OCI-LY1 (cell line): ENCODE data around the gene RNASEH1.

Experiments
- H2AFZ ChIP-seq: fragments of 200-600 bp; sonication (generic), shearing (Covaris generic); 2 replicates; pipeline ENCODE4 v1.6.0; 2014; ENCODE audit warnings: antibody characterized with exemption, mild to moderate bottlenecking, low read length
- H3F3A ChIP-seq: fragments of 200-600 bp; sonication (generic), shearing (Covaris generic); 2 replicates; pipeline ENCODE4 v1.6.0; 2014; ENCODE audit warnings: mild to moderate bottlenecking, antibody characterized with exemption, low read length, moderate library complexity; ENCODE audit not compliant: insufficient read depth
- H3K27ac ChIP-seq: fragments of 200-600 bp; sonication (generic); 2 replicates; pipeline ENCODE4 v1.5.1; 2014; ENCODE audit warnings: low read length, mixed run types, mild to moderate bottlenecking, low read depth; ENCODE audit not compliant: poor library complexity, severe bottlenecking
- H3K27me3 ChIP-seq: fragments of 200-600 bp; sonication (generic); 2 replicates; pipeline ENCODE4 v1.6.0; 2014; ENCODE audit warnings: antibody characterized with exemption, mild to moderate bottlenecking, low read length, moderate library complexity; ENCODE audit not compliant: insufficient read depth
- H3K36me3 ChIP-seq: fragments of 200-600 bp; sonication (generic); 2 replicates; pipeline ENCODE4 v1.6.1; 2014; ENCODE audit warnings: mild to moderate bottlenecking, antibody characterized with exemption, low read length, moderate library complexity, mixed read lengths; ENCODE audit not compliant: insufficient read depth
- H3K4me1 ChIP-seq: fragments of 200-600 bp; sonication (generic); 2 replicates; pipeline ENCODE4 v1.5.1; 2014; ENCODE audit warnings: mild to moderate bottlenecking, low read length, moderate library complexity; ENCODE audit not compliant: insufficient read depth, severe bottlenecking
- H3K4me2 ChIP-seq: fragments of 200-600 bp; sonication (generic), shearing (Covaris generic); 2 replicates; pipeline ENCODE4 v1.6.1; 2014; ENCODE audit warnings: low read length
- H3K4me3 ChIP-seq: fragments of 200-600 bp; sonication (generic); 2 replicates; pipeline ENCODE4 v1.5.1; 2014; ENCODE audit warnings: low read length, low read depth, mild to moderate bottlenecking, mixed read lengths; ENCODE audit not compliant: poor library complexity, severe bottlenecking
- H3K79me2 ChIP-seq: fragments of 200-600 bp; shearing (Covaris generic); 2 replicates; pipeline ENCODE4 v1.6.1; 2016; ENCODE audit warnings: mixed run types, low read length, mixed read lengths; ENCODE audit not compliant: insufficient read depth
- H3K9ac ChIP-seq: fragments of 200-600 bp; sonication (generic), shearing (Covaris generic); 2 replicates; pipeline ENCODE4 v1.6.1; 2014; ENCODE audit warnings: mild to moderate bottlenecking, low read length, mixed read lengths
- H3K9me2 ChIP-seq: fragments of 200-600 bp; sonication (generic), shearing (Covaris generic); 2 replicates; pipeline ENCODE4 v1.6.1; 2014; ENCODE audit warnings: low read depth, mild to moderate bottlenecking, low read length, mixed read lengths
- H3K9me3 ChIP-seq: fragments of 200-600 bp; shearing (Covaris generic); 2 replicates; pipeline ENCODE4 v1.6.1; 2014; ENCODE audit warnings: low read length, mixed read lengths
- H4K20me1 ChIP-seq: fragments of 200-600 bp; sonication (generic), shearing (Covaris generic); 2 replicates; pipeline ENCODE4 v1.6.0; 2016; ENCODE audit warnings: mild to moderate bottlenecking, low read length; ENCODE audit not compliant: insufficient read depth
- EZH2 ChIP-seq: fragments of 200-600 bp; sonication (generic), shearing (Covaris generic); IDR thresholded peaks from 2 replicates; pipeline ENCODE4 v1.8.0; 2017; ENCODE audit warnings: borderline replicate concordance, mixed run types, mild to moderate bottlenecking, antibody characterized with exemption, low read length, moderate library complexity, mixed read lengths
- TF ChIP-seq, protein P1 (sequence below): fragments of 200-600 bp; sonication (generic), shearing (Covaris generic); IDR thresholded peaks from 2 replicates; pipeline ENCODE4 v1.5.1; 2017; ENCODE audit warnings: mild to moderate bottlenecking, antibody characterized with exemption, low read length, moderate library complexity, mixed read lengths

Gene RNASEH1

DNA sequence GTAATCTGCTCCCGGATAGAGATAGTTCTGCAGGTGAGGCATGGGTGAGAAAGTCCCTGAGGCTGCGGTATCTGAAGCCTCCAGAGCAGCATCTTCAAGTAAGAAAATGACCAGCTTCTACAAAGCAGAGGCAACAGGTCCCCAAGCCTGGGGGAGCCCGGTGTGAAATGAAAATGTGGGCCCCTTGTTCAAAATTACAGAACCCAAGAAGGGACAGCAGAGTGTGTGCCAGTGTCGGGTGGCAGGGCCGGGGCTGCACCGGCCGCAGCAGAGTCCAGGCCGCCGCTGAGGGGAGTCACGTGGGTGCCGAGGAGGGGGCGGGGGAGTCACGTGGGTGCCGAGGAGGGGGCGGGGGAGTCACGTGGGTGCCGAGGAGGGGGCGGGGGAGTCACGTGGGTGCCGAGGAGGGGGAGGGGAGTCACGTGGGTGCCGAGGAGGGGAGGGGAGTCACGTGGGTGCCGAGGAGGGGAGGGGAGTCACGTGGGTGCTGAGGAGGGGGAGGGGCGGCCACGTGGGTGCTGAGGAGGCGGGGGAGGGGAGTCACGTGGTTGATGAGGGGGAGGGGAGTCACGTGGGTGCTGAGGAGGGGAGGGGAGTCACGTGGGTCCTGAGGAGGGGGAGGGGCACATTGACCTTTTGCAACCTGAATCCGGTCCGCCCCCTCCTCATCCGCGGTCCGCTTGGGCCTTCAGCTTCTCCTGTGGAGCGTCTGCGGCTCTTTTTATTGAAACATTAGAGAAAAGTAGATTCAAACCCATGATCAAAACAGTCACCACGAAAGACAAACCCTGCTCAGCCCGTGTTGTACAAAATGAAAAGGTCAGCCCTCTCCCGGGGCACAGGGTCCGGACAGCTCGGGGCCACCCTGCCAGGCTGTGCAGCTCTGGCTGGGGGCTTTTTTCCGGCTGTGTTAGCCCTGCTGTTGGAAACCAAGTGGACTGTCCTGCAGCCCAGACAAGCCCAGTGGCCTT is 47.1 kb upstream of the RNASEH1 start:
- Histone ChIP-seq H3K9me2 (no peaks in the 10 kb centered on the region), H3K9me3 (no peaks in the 10 kb centered on the region), H3K9ac (peak overlapping the region; percentile 47; the same call in 1 of the 2 replicates), H3K4me3 (peak overlapping the region; percentile 37), H3K27ac (peak overlapping the region; percentile 80), H3K4me2 (peak overlapping the region; percentile 63; the same call in 1 of the 2 replicates), H3K79me2 (no peaks in the 10 kb centered on the region), H3K27me3 (0 out of 2 replicates have a peak, but pooled peaks cover 8% of the 10 kb centered on the region), H3F3A (no peaks in the 10 kb centered on the region; the same call in 1 of the 2 replicates), H4K20me1 (no peaks in the 10 kb centered on the region), H2AFZ (peak overlapping the region; percentile 88; the same call in 1 of the 2 replicates), H3K36me3 (no peaks in the 10 kb centered on the region), H3K4me1 (peaks cover 49% of the 10 kb centered on the region)
- TF ChIP-seq EZH2 = no peak
- TF ChIP-seq, protein P1, sequence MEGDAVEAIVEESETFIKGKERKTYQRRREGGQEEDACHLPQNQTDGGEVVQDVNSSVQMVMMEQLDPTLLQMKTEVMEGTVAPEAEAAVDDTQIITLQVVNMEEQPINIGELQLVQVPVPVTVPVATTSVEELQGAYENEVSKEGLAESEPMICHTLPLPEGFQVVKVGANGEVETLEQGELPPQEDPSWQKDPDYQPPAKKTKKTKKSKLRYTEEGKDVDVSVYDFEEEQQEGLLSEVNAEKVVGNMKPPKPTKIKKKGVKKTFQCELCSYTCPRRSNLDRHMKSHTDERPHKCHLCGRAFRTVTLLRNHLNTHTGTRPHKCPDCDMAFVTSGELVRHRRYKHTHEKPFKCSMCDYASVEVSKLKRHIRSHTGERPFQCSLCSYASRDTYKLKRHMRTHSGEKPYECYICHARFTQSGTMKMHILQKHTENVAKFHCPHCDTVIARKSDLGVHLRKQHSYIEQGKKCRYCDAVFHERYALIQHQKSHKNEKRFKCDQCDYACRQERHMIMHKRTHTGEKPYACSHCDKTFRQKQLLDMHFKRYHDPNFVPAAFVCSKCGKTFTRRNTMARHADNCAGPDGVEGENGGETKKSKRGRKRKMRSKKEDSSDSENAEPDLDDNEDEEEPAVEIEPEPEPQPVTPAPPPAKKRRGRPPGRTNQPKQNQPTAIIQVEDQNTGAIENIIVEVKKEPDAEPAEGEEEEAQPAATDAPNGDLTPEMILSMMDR = no peak

GRCh38 chr2:3604207-3604877 is 46.2 kb upstream of the RNASEH1 start:
- H3K9me2 ChIP-seq = no peaks in the 10 kb centered on the region
- H3K9me3 ChIP-seq = no peaks in the 10 kb centered on the region
- H3K4me1 ChIP-seq = peaks cover 49% of the 10 kb centered on the region
- no peaks in the 10 kb centered on the region for H4K20me1 ChIP-seq
- peak overlapping the region; percentile 28; the same call in 1 of the 2 replicates for H2AFZ ChIP-seq
- no peaks in the 10 kb centered on the region for H3K79me2 ChIP-seq
- no peak overlapping the region for H3K4me2 ChIP-seq
- H3K36me3 ChIP-seq = no peaks in the 10 kb centered on the region
- no peak overlapping the region for H3K27ac ChIP-seq
- TF ChIP-seq, protein P1 = no peak
- no peak for TF ChIP-seq EZH2
- H3K4me3 ChIP-seq = no peak overlapping the region
- no peaks in the 10 kb centered on the region for H3F3A ChIP-seq
- 0 out of 2 replicates have a peak, but pooled peaks cover 8% of the 10 kb centered on the region for H3K27me3 ChIP-seq
- peak overlapping the region; percentile 47; the same call in 1 of the 2 replicates for H3K9ac ChIP-seq

GRCh38 chr2:3603536-3604206 is 45.5 kb upstream of the RNASEH1 start:
- no peak for TF ChIP-seq EZH2
- TF ChIP-seq, protein P1 = no peak
- no peak overlapping the region for H3K27ac ChIP-seq
- no peaks in the 10 kb centered on the region for H3K9me2 ChIP-seq
- no peak overlapping the region for H3K4me2 ChIP-seq
- H2AFZ ChIP-seq = no peak overlapping the region
- no peaks in the 10 kb centered on the region for H3F3A ChIP-seq
- no peaks in the 10 kb centered on the region for H3K36me3 ChIP-seq
- no peaks in the 10 kb centered on the region for H3K9me3 ChIP-seq
- H3K9ac ChIP-seq = no peak overlapping the region
- H3K79me2 ChIP-seq = no peaks in the 10 kb centered on the region
- H4K20me1 ChIP-seq = no peaks in the 10 kb centered on the region
- H3K4me1 ChIP-seq = peaks cover 42% of the 10 kb centered on the region
- peaks cover 11% of the 10 kb centered on the region; the same call in 1 of the 2 replicates for H3K27me3 ChIP-seq
- no peak overlapping the region for H3K4me3 ChIP-seq
